Activated CD4-positive, alpha-beta T cell treated with anti-CD3 and anti-CD28 coated beads, Interleukin-2, amount 10 ng/mL, durations not matched to agents 24 days and 14 days (primary cell): Measurements from ENCODE around the gene ANTKMT. TPM values are rescaled to one million over a fixed set of nuclear protein-coding genes. Genes with fewer than 3 reads are reported as not detected.
"Not testable (repeated sequence)": the region's sequence is repeated elsewhere in the genome, so short reads cannot be mapped to it uniquely, and the experiment has no call there.

ENCODE experiments used
- DNase-seq: peaks from one replicate; pipeline ENCODE4 v3.0.0; 2022
- H3K27ac Mint-ChIP-seq: one replicate; pipeline ENCODE4 v1.8.0; 2022; ENCODE audit warnings: mild to moderate bottlenecking, mixed read lengths
- H3K27me3 Mint-ChIP-seq: one replicate; pipeline ENCODE4 v1.8.0; 2022; ENCODE audit warnings: mixed read lengths
- H3K36me3 Mint-ChIP-seq: one replicate; pipeline ENCODE4 v1.8.0; 2022; ENCODE audit warnings: low read depth, mild to moderate bottlenecking, mixed read lengths
- H3K4me1 Mint-ChIP-seq: one replicate; pipeline ENCODE4 v1.8.0; 2021; ENCODE audit warnings: mixed read lengths
- H3K4me3 Mint-ChIP-seq: one replicate; pipeline ENCODE4 v1.8.0; 2022; ENCODE audit warnings: mild to moderate bottlenecking, moderate library complexity, mixed read lengths
- H3K9me3 Mint-ChIP-seq: one replicate; pipeline ENCODE4 v1.8.0; 2021; ENCODE audit warnings: mixed read lengths
- intact Hi-C: fragments of 100-400 bp; cut with micrococcal nuclease; formaldehyde crosslinking; loops from one replicate; pipeline ENCODE4 v1.15.1; 2023
- total RNA-seq: library from RNA; stranded (reverse); gene quantifications from 2 replicates; pipeline ENCODE4 v1.2.3, GENCODE V29; 2022

The ANTKMT gene
- total RNA-seq, 1 donor from 2014 or later: 38.5 TPM

- H3K27me3 Mint-ChIP-seq: peaks cover 8% of the 10 kb centered on the region
- no peaks in the 10 kb centered on the region for H3K4me1 Mint-ChIP-seq
- DNase-seq: no peak
- H3K4me3 Mint-ChIP-seq: no peak overlapping the region
- no peak overlapping the region for H3K27ac Mint-ChIP-seq
- intact Hi-C loops: no loop called here
- no peaks in the 10 kb centered on the region for H3K36me3 Mint-ChIP-seq
- H3K9me3 Mint-ChIP-seq: no peaks in the 10 kb centered on the region
These were observed 31.0 kb downstream of the ANTKMT start for GRCh38 chr16:752007-752312.

GRCh38 chr16:754121-754607 lies 33.2 kb downstream of the ANTKMT start:
- H3K27me3 Mint-ChIP-seq, intact Hi-C loops, H3K4me3 Mint-ChIP-seq, H3K9me3 Mint-ChIP-seq, DNase-seq, H3K27ac Mint-ChIP-seq, H3K4me1 Mint-ChIP-seq, H3K36me3 Mint-ChIP-seq: not testable (repeated sequence)

GRCh38 chr16:754656-755055 lies 33.7 kb downstream of the ANTKMT start:
- intact Hi-C loops: no loop called here
- H3K9me3 Mint-ChIP-seq: no peaks in the 10 kb centered on the region

GRCh38 chr16:756428-756827 lies 35.5 kb downstream of the ANTKMT start:
- peak overlapping the region; percentile 14 for H3K27ac Mint-ChIP-seq
- no peak overlapping the region for H3K4me3 Mint-ChIP-seq
- H3K36me3 Mint-ChIP-seq: no peaks in the 10 kb centered on the region
- no peak for DNase-seq
- intact Hi-C loops: no loop called here
- H3K4me1 Mint-ChIP-seq: no peaks in the 10 kb centered on the region
- no peaks in the 10 kb centered on the region for H3K9me3 Mint-ChIP-seq
- H3K27me3 Mint-ChIP-seq: peaks cover 10% of the 10 kb centered on the region

More at GRCh38 chr16:754656-755055, 33.7 kb downstream of the ANTKMT start:
- DNase-seq: no peak
- Mint-ChIP-seq H3K36me3 (no peaks in the 10 kb centered on the region), H3K4me3 (no peak overlapping the region), H3K27me3 (peaks cover 10% of the 10 kb centered on the region), H3K27ac (no peak overlapping the region), H3K4me1 (no peaks in the 10 kb centered on the region)

GRCh38 chr16:759110-759910 lies 38.4 kb downstream of the ANTKMT start:
- H3K4me3 Mint-ChIP-seq: no peak overlapping the region
- DNase-seq: no peak
- H3K9me3 Mint-ChIP-seq: no peaks in the 10 kb centered on the region
- no peaks in the 10 kb centered on the region for H3K36me3 Mint-ChIP-seq
- H3K27ac Mint-ChIP-seq: no peak overlapping the region
- no peaks in the 10 kb centered on the region for H3K4me1 Mint-ChIP-seq
- intact Hi-C loops: no loop called here
- H3K27me3 Mint-ChIP-seq: peaks cover 10% of the 10 kb centered on the region

- Mint-ChIP-seq H3K27ac (no peak overlapping the region), H3K36me3 (no peaks in the 10 kb centered on the region), H3K4me1 (no peaks in the 10 kb centered on the region), H3K4me3 (no peak overlapping the region), H3K27me3 (peaks cover 8% of the 10 kb centered on the region), H3K9me3 (no peaks in the 10 kb centered on the region)
- DNase-seq: no peak
- intact Hi-C loops: no loop called here
These were observed 39.1 kb downstream of the ANTKMT start for GRCh38 chr16:760065-760464.

GRCh38 chr16:760545-761343 lies 39.8 kb downstream of the ANTKMT start, which contains the start of gene MSLN:
TSS of gene MSLN (plus strand) at chr16:760734. CDS start at chr16:762681, 1,947 bp downstream.
- Mint-ChIP-seq H3K4me3 (no peak within 1 kb of the TSS), H3K27me3 (peaks cover 7% of the 10 kb centered on the region), H3K36me3 (no peaks in the 10 kb centered on the region), H3K27ac (no peak within 1 kb of the TSS), H3K4me1 (no peaks in the 10 kb centered on the region), H3K9me3 (no peaks in the 10 kb centered on the region)
- no peak for DNase-seq
- intact Hi-C loops: no loop called here

GRCh38 chr16:761625-762513 lies 40.9 kb downstream of the ANTKMT start:
- Mint-ChIP-seq H3K4me3 (no peak overlapping the region), H3K4me1 (no peaks in the 10 kb centered on the region), H3K27ac (no peak overlapping the region), H3K36me3 (no peaks in the 10 kb centered on the region), H3K27me3 (peaks cover 2% of the 10 kb centered on the region), H3K9me3 (no peaks in the 10 kb centered on the region)
- DNase-seq: no peak
- intact Hi-C loops: no loop called here

GRCh38 chr16:762595-763268 lies 41.8 kb downstream of the ANTKMT start:
- no peaks in the 10 kb centered on the region for H3K9me3 Mint-ChIP-seq
- intact Hi-C loops: no loop called here
- no peaks in the 10 kb centered on the region for H3K27me3 Mint-ChIP-seq
- H3K4me1 Mint-ChIP-seq: no peaks in the 10 kb centered on the region
- no peak overlapping the region for H3K27ac Mint-ChIP-seq
- no peaks in the 10 kb centered on the region for H3K36me3 Mint-ChIP-seq
- no peak overlapping the region for H3K4me3 Mint-ChIP-seq
- no peak for DNase-seq

- Mint-ChIP-seq H3K27me3 (no peaks in the 10 kb centered on the region), H3K4me3 (no peak overlapping the region), H3K4me1 (no peaks in the 10 kb centered on the region), H3K9me3 (no peaks in the 10 kb centered on the region), H3K36me3 (no peaks in the 10 kb centered on the region), H3K27ac (no peak overlapping the region)
- intact Hi-C loops: no loop called here
- no peak for DNase-seq
These were observed 42.6 kb downstream of the ANTKMT start for GRCh38 chr16:763369-764183.

GRCh38 chr16:764184-764750 lies 43.3 kb downstream of the ANTKMT start:
- H3K9me3 Mint-ChIP-seq: no peaks in the 10 kb centered on the region
- H3K27me3 Mint-ChIP-seq: no peaks in the 10 kb centered on the region
- DNase-seq: no peak
- H3K36me3 Mint-ChIP-seq: no peaks in the 10 kb centered on the region
- intact Hi-C loops: no loop called here
- H3K4me3 Mint-ChIP-seq: no peak overlapping the region
- H3K27ac Mint-ChIP-seq: no peak overlapping the region
- no peaks in the 10 kb centered on the region for H3K4me1 Mint-ChIP-seq

GRCh38 chr16:764848-765487 lies 44.0 kb downstream of the ANTKMT start:
- Mint-ChIP-seq H3K27me3 (no peaks in the 10 kb centered on the region), H3K4me3 (no peak overlapping the region), H3K36me3 (no peaks in the 10 kb centered on the region), H3K9me3 (no peaks in the 10 kb centered on the region), H3K4me1 (no peaks in the 10 kb centered on the region), H3K27ac (no peak overlapping the region)
- intact Hi-C loops: no loop called here
- no peak for DNase-seq
